Neural cell (in vitro differentiated cells): ENCODE data around the gene NHERF1. TPM values are rescaled to one million over a fixed set of nuclear protein-coding genes. Genes with fewer than 3 reads are reported as not detected.

Experiments used
- H2AFZ ChIP-seq: fragments of 200-600, 300-800 bp; sonication (generic), shearing (Covaris generic); 2 replicates; pipeline ENCODE4 v1.6.0; 2014; ENCODE audit warnings: low read depth, mild to moderate bottlenecking, antibody characterized with exemption, low read length, moderate library complexity
- H3F3A ChIP-seq: fragments of 200-600 bp; shearing (Covaris generic); 2 replicates; pipeline ENCODE4 v1.6.1; 2016; ENCODE audit warnings: mild to moderate bottlenecking, moderate library complexity, mixed read lengths, antibody characterized with exemption, low read length; ENCODE audit not compliant: insufficient read depth, poor library complexity, severe bottlenecking
- H3K27ac ChIP-seq: fragments of 200-600, 300-800 bp; sonication (generic), shearing (Covaris generic); 2 replicates; pipeline ENCODE4 v1.5.1; 2014; ENCODE audit warnings: mild to moderate bottlenecking, low read length, moderate library complexity
- H3K27me3 ChIP-seq: fragments of 300-800, 200-600 bp; sonication (generic), shearing (Covaris generic); 2 replicates; pipeline ENCODE4 v1.6.0; 2014; ENCODE audit warnings: mild to moderate bottlenecking, low read depth, low read length, moderate library complexity; ENCODE audit not compliant: insufficient read depth
- H3K36me3 ChIP-seq: fragments of 300-800, 200-600 bp; sonication (generic), shearing (Covaris generic); 2 replicates; pipeline ENCODE4 v1.5.1; 2014; ENCODE audit warnings: mild to moderate bottlenecking, antibody characterized with exemption, low read length, moderate library complexity; ENCODE audit not compliant: insufficient read depth
- H3K4me2 ChIP-seq: fragments of 300-800, 200-600 bp; sonication (generic), shearing (Covaris generic); 2 replicates; pipeline ENCODE4 v1.6.0; 2014; ENCODE audit warnings: mild to moderate bottlenecking, low read length
- H3K4me3 ChIP-seq: fragments of 300-800, 200-600 bp; sonication (generic), shearing (Covaris generic); 2 replicates; pipeline ENCODE4 v1.5.1; 2014; ENCODE audit warnings: mild to moderate bottlenecking, low read length, moderate library complexity
- H3K79me2 ChIP-seq: fragments of 200-600 bp; shearing (Covaris generic); replicated peaks from 2 replicates; pipeline ENCODE4 v1.6.0; 2014; ENCODE audit warnings: mild to moderate bottlenecking, low read length, moderate library complexity; ENCODE audit not compliant: insufficient read depth
- H3K9ac ChIP-seq: fragments of 300-800, 200-600 bp; sonication (generic), shearing (Covaris generic); 2 replicates; pipeline ENCODE4 v1.6.1; 2016; ENCODE audit warnings: mild to moderate bottlenecking, low read length, mixed read lengths
- H3K9me2 ChIP-seq: fragments of 200-600 bp; shearing (Covaris generic); 2 replicates; pipeline ENCODE4 v1.6.1; 2016; ENCODE audit warnings: mild to moderate bottlenecking, low read length, mixed read lengths; ENCODE audit not compliant: insufficient read depth
- H3K9me3 ChIP-seq: fragments of 200-600, 300-800 bp; sonication (generic), shearing (Covaris generic); 2 replicates; pipeline ENCODE4 v1.6.1; 2016; ENCODE audit warnings: mild to moderate bottlenecking, mixed run types, low read length, moderate library complexity, mixed read lengths
- H4K20me1 ChIP-seq: fragments of 200-600 bp; shearing (Covaris generic); 2 replicates; pipeline ENCODE4 v1.6.1; 2016; ENCODE audit warnings: mild to moderate bottlenecking, mixed run types; ENCODE audit not compliant: insufficient read depth
- EP300 ChIP-seq: fragments of 450-650 bp; conservative IDR thresholded peaks from 2 replicates; pipeline ENCODE4 v1.6.1; 2014; ENCODE audit warnings: antibody characterized with exemption, mild to moderate bottlenecking, moderate library complexity; ENCODE audit not compliant: poor library complexity, severe bottlenecking
- EZH2 ChIP-seq: fragments of 200-600, 300-800 bp; shearing (Covaris generic), sonication (generic); IDR thresholded peaks from 2 replicates; pipeline ENCODE4 v1.6.1; 2014; ENCODE audit warnings: antibody characterized with exemption, low read length, borderline replicate concordance, mild to moderate bottlenecking; ENCODE audit not compliant: insufficient read depth, poor library complexity, severe bottlenecking
- MXI1 ChIP-seq: fragments of 450-650 bp; conservative IDR thresholded peaks from 2 replicates; pipeline ENCODE4 v1.6.1; 2014; ENCODE audit warnings: antibody characterized with exemption, mild to moderate bottlenecking; ENCODE audit not compliant: poor library complexity, severe bottlenecking
- POLR2AphosphoS5 ChIP-seq: IDR thresholded peaks from 2 replicates; pipeline ENCODE4 v1.6.1; 2012
- RAD21 ChIP-seq: fragments of 450-650 bp; conservative IDR thresholded peaks from 2 replicates; pipeline ENCODE4 v1.6.1; 2014; ENCODE audit warnings: antibody characterized with exemption, mild to moderate bottlenecking, moderate library complexity
- REST ChIP-seq: IDR thresholded peaks from 2 replicates; pipeline ENCODE4 v1.6.1; 2012; ENCODE audit warnings: borderline replicate concordance
- SMC3 ChIP-seq: fragments of 450-650 bp; conservative IDR thresholded peaks from 2 replicates; pipeline ENCODE4 v1.6.1; 2014; ENCODE audit warnings: antibody characterized with exemption, mild to moderate bottlenecking, moderate library complexity; ENCODE audit not compliant: poor library complexity
- TAF1 ChIP-seq: IDR thresholded peaks from 2 replicates; pipeline ENCODE4 v1.6.1; 2012; ENCODE audit warnings: low read depth
- polyA plus RNA-seq: library from polyadenylated mRNA; depleted of rRNA; stranded (reverse); fragments of >200 nt; gene quantifications from 2 replicates; pipeline ENCODE4 v1.2.3, GENCODE V29; 2014
- TF ChIP-seq, protein P1 (sequence below): fragments of 450-650 bp; IDR thresholded peaks from 2 replicates; pipeline ENCODE4 v1.5.1; 2014; ENCODE audit warnings: antibody characterized with exemption, mild to moderate bottlenecking, moderate library complexity; ENCODE audit not compliant: poor library complexity, severe bottlenecking

The NHERF1 gene
- polyA plus RNA-seq, 1 donor from 2014 or later: 0.51 TPM

- H3K9ac ChIP-seq: no peak overlapping the region
- no peaks in the 10 kb centered on the region for H4K20me1 ChIP-seq
- no peaks in the 10 kb centered on the region for H3F3A ChIP-seq
- H3K27ac ChIP-seq: no peak overlapping the region
- no peak for TF ChIP-seq RAD21
- TF ChIP-seq MXI1: no peak
- TF ChIP-seq, protein P1, sequence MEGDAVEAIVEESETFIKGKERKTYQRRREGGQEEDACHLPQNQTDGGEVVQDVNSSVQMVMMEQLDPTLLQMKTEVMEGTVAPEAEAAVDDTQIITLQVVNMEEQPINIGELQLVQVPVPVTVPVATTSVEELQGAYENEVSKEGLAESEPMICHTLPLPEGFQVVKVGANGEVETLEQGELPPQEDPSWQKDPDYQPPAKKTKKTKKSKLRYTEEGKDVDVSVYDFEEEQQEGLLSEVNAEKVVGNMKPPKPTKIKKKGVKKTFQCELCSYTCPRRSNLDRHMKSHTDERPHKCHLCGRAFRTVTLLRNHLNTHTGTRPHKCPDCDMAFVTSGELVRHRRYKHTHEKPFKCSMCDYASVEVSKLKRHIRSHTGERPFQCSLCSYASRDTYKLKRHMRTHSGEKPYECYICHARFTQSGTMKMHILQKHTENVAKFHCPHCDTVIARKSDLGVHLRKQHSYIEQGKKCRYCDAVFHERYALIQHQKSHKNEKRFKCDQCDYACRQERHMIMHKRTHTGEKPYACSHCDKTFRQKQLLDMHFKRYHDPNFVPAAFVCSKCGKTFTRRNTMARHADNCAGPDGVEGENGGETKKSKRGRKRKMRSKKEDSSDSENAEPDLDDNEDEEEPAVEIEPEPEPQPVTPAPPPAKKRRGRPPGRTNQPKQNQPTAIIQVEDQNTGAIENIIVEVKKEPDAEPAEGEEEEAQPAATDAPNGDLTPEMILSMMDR: no peak
- no peak for TF ChIP-seq EP300
- TF ChIP-seq TAF1: no peak
- TF ChIP-seq EZH2: no peak
- no peak for TF ChIP-seq POLR2AphosphoS5
- no peak for TF ChIP-seq REST
- TF ChIP-seq SMC3: no peak
- no peak overlapping the region for H3K4me3 ChIP-seq
- no peaks in the 10 kb centered on the region for H3K9me3 ChIP-seq
- no peak overlapping the region for H3K4me2 ChIP-seq
- H3K9me2 ChIP-seq: no peaks in the 10 kb centered on the region
- H3K36me3 ChIP-seq: no peaks in the 10 kb centered on the region
- no peak overlapping the region for H2AFZ ChIP-seq
- no peaks in the 10 kb centered on the region for H3K27me3 ChIP-seq
- H3K79me2 ChIP-seq: peaks cover 4% of the 10 kb centered on the region
Measured at GRCh38 chr17:74782571-74782970, 34.1 kb downstream of the NHERF1 start.

DNA sequence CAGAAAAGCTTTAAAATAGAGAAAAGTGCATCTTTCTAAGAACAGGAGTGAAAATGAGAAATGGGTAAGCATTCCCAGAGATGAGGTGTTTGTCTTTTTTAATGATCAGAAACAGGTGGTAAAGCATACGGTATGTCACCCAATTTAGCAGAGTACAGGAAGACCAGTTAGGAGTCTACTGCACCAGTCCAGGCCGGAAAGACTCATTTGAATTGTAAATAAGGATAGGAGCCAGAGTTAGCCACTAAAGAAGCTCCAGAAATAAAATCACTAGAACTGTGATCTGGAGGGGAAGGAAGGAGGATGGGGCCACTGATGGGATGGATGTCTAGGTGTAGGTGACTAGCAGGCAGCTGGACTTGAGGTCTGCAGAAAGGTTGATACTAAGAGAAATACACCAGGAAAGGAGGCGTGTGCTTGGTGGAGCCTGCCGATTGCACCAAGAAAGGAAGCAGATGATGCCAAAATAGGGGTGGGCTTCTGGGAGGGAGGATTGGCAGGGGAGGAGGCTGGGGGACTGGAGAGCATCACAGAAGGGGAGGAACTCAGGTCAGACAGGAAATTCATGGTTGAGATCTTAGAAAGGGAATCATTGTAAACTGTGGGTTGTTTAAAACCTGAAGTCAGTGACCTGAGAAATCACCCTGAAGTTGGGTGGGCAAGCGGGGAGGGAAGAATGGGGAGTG, 35.8 kb downstream of the NHERF1 start:
- no peaks in the 10 kb centered on the region for H3K9me3 ChIP-seq
- no peaks in the 10 kb centered on the region for H3F3A ChIP-seq
- no peak for TF ChIP-seq POLR2AphosphoS5
- TF ChIP-seq MXI1: no peak
- no peak for TF ChIP-seq TAF1
- TF ChIP-seq, protein P1: no peak
- TF ChIP-seq EZH2: no peak
- H3K9ac ChIP-seq: no peak overlapping the region
- H3K9me2 ChIP-seq: no peaks in the 10 kb centered on the region
- H3K4me2 ChIP-seq: no peak overlapping the region
- no peak overlapping the region for H2AFZ ChIP-seq
- no peaks in the 10 kb centered on the region for H3K79me2 ChIP-seq
- H3K4me3 ChIP-seq: no peak overlapping the region
- H4K20me1 ChIP-seq: no peaks in the 10 kb centered on the region
- no peaks in the 10 kb centered on the region for H3K36me3 ChIP-seq
- H3K27ac ChIP-seq: no peak overlapping the region
- no peaks in the 10 kb centered on the region for H3K27me3 ChIP-seq
